ES-I3 (cell line): Measurements from ENCODE around the gene TSSK6.

Experiments
- H3K36me3 ChIP-seq: 2 replicates; pipeline ENCODE4 v1.6.1; 2013; ENCODE audit warnings: mild to moderate bottlenecking, low read length, control low read depth, moderate library complexity; ENCODE audit not compliant: insufficient read depth
- H3K4me1 ChIP-seq: 2 replicates; pipeline ENCODE4 v1.6.1; 2013; ENCODE audit warnings: mild to moderate bottlenecking, control low read depth, low read length; ENCODE audit not compliant: insufficient read depth
- H3K9ac ChIP-seq: 2 replicates; pipeline ENCODE4 v1.6.1; 2013; ENCODE audit warnings: low read depth, mild to moderate bottlenecking, low read length, moderate library complexity
- H3K9me3 ChIP-seq: 2 replicates; pipeline ENCODE4 v1.6.1; 2013; ENCODE audit warnings: mild to moderate bottlenecking, low read length, moderate library complexity; ENCODE audit not compliant: control insufficient read depth, insufficient read depth

Gene TSSK6

GRCh38 chr19:19514215-19514657 is 1.1 kb downstream of the TSSK6 start:
- no peak overlapping the region for H3K9ac ChIP-seq
- H3K36me3 ChIP-seq, result no peaks in the 10 kb centered on the region; the same call in 1 of the 2 replicates
- no peaks in the 10 kb centered on the region; the same call in 1 of the 2 replicates for H3K4me1 ChIP-seq
- H3K9me3 ChIP-seq, result no peaks in the 10 kb centered on the region

GRCh38 chr19:19513682-19514081 is 1.7 kb downstream of the TSSK6 start:
- Histone ChIP-seq H3K36me3 (no peaks in the 10 kb centered on the region; the same call in 1 of the 2 replicates), H3K9ac (no peak overlapping the region), H3K9me3 (no peaks in the 10 kb centered on the region), H3K4me1 (no peaks in the 10 kb centered on the region; the same call in 1 of the 2 replicates)

- H3K9me3 ChIP-seq, result no peaks in the 10 kb centered on the region
- no peaks in the 10 kb centered on the region; the same call in 1 of the 2 replicates for H3K4me1 ChIP-seq
- H3K9ac ChIP-seq, result no peak overlapping the region
- 0 out of 2 replicates have a peak, but pooled peaks cover 1% of the 10 kb centered on the region for H3K36me3 ChIP-seq
These were observed 4.9 kb downstream of the TSSK6 start for GRCh38 chr19:19510432-19510831.

- Histone ChIP-seq H3K9me3 (no peaks in the 10 kb centered on the region), H3K36me3 (peaks cover 15% of the 10 kb centered on the region), H3K9ac (no peak overlapping the region), H3K4me1 (no peaks in the 10 kb centered on the region; the same call in 1 of the 2 replicates)
These were observed 7.1 kb downstream of the TSSK6 start for GRCh38 chr19:19508217-19508616.

- Histone ChIP-seq H3K4me1 (no peaks in the 10 kb centered on the region; the same call in 1 of the 2 replicates), H3K9ac (no peak overlapping the region), H3K9me3 (no peaks in the 10 kb centered on the region), H3K36me3 (peaks cover 18% of the 10 kb centered on the region)
These were observed 8.0 kb downstream of the TSSK6 start for GRCh38 chr19:19507354-19507753.

- Histone ChIP-seq H3K9me3 (no peaks in the 10 kb centered on the region), H3K4me1 (no peaks in the 10 kb centered on the region; the same call in 1 of the 2 replicates), H3K9ac (no peak overlapping the region), H3K36me3 (peaks cover 21% of the 10 kb centered on the region)
These were observed 8.8 kb downstream of the TSSK6 start for GRCh38 chr19:19506592-19506991.

- Histone ChIP-seq H3K9me3 (no peaks in the 10 kb centered on the region), H3K9ac (no peak overlapping the region), H3K4me1 (no peaks in the 10 kb centered on the region; the same call in 1 of the 2 replicates), H3K36me3 (peaks cover 21% of the 10 kb centered on the region)
These were observed 9.6 kb downstream of the TSSK6 start for GRCh38 chr19:19505669-19506326.

- Histone ChIP-seq H3K4me1 (no peaks in the 10 kb centered on the region), H3K9me3 (no peaks in the 10 kb centered on the region), H3K36me3 (peaks cover 21% of the 10 kb centered on the region), H3K9ac (no peak overlapping the region)
These were observed 10.3 kb downstream of the TSSK6 start for GRCh38 chr19:19504754-19505668.

- H3K36me3 ChIP-seq, result peaks cover 21% of the 10 kb centered on the region
- no peak overlapping the region for H3K9ac ChIP-seq
- H3K4me1 ChIP-seq, result no peaks in the 10 kb centered on the region
- no peaks in the 10 kb centered on the region for H3K9me3 ChIP-seq
These were observed 12.3 kb downstream of the TSSK6 start for GRCh38 chr19:19502808-19503602.

GRCh38 chr19:19502281-19502680 is 13.1 kb downstream of the TSSK6 start:
- Histone ChIP-seq H3K9ac (no peak overlapping the region), H3K36me3 (peaks cover 21% of the 10 kb centered on the region), H3K9me3 (no peaks in the 10 kb centered on the region), H3K4me1 (no peaks in the 10 kb centered on the region)

- Histone ChIP-seq H3K9me3 (no peaks in the 10 kb centered on the region), H3K36me3 (peaks cover 21% of the 10 kb centered on the region), H3K9ac (no peak overlapping the region), H3K4me1 (no peaks in the 10 kb centered on the region)
These were observed 13.6 kb downstream of the TSSK6 start for GRCh38 chr19:19501798-19502197.

- no peak overlapping the region for H3K9ac ChIP-seq
- H3K36me3 ChIP-seq, result peaks cover 21% of the 10 kb centered on the region
- no peaks in the 10 kb centered on the region for H3K4me1 ChIP-seq
- H3K9me3 ChIP-seq, result no peaks in the 10 kb centered on the region
These were observed 14.2 kb downstream of the TSSK6 start for GRCh38 chr19:19500975-19501644.

GRCh38 chr19:19499272-19499995 is 15.9 kb downstream of the TSSK6 start:
- Histone ChIP-seq H3K9me3 (no peaks in the 10 kb centered on the region), H3K4me1 (no peaks in the 10 kb centered on the region), H3K36me3 (peaks cover 16% of the 10 kb centered on the region), H3K9ac (no peak overlapping the region)
